DMS153 treated with DMSO at 0.1 percent for 48 hours (cell line): ENCODE data around the gene C22orf31.
"Not testable (repeated sequence)": the region's sequence is repeated elsewhere in the genome, so short reads cannot be mapped to it uniquely, and the experiment has no call there.

ENCODE experiments used
- DNase-seq: peaks from one replicate; lab custom pipeline; 2025; ENCODE audit not compliant: unreplicated experiment; lab: John Stamatoyannopoulos, UW

The C22orf31 gene

DNA sequence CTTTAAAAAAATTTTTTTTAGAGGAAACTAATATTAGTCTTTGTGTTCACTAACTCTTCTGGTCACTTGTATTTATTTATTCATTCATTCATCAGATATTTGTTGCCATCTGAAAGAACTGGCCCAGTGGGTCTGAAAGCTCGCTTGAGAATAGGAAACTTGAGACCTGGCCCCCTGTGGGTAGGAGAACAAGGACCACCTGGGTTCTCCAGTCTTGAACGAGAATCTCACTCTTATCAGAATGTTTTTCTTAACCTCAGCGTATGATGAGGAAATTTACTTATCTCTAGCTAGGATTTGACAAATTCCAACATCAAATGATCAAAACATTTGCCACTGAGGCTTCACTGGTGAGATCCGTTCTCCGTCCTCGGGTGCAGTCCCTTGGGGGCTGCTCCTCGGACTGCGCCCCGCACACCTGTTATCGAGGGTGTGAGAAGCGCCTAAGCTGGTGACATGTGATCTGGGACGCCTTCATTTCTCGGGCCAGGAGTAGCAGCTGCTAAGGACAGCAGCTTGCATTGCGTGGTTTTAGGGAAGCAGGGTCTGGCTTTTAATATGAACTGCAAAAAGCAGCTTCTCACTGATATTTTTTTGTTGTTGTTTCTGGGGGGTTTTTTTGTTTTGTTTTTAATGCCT lies 6.3 kb downstream of the C22orf31 start:
- DNase-seq = no peak

DNA sequence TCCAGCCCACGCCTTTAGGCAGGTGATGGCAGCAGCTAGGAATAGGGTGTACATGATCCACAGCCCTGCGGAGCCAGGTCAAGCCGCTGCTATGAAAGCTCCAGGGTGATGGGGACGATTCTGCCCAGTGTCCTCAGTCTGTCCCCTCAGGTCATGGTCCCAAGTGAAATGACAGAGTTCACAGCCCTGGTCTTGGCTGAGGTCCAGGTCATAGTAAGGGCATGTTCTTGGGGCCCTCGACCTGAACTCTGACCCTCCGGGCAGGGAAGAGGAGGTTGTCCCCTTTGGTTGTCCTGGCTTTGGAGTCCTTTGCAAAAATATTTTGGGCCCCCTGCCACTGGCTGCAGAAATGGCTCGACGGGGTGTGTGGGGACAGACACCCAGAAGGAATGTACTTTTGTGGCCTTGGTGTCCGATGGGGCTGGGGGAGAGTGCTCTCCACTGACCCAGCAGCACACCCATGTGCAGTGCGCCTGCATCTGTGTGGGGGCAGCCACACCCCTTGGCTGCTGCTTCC lies 7.3 kb downstream of the C22orf31 start:
- no peak for DNase-seq

DNA sequence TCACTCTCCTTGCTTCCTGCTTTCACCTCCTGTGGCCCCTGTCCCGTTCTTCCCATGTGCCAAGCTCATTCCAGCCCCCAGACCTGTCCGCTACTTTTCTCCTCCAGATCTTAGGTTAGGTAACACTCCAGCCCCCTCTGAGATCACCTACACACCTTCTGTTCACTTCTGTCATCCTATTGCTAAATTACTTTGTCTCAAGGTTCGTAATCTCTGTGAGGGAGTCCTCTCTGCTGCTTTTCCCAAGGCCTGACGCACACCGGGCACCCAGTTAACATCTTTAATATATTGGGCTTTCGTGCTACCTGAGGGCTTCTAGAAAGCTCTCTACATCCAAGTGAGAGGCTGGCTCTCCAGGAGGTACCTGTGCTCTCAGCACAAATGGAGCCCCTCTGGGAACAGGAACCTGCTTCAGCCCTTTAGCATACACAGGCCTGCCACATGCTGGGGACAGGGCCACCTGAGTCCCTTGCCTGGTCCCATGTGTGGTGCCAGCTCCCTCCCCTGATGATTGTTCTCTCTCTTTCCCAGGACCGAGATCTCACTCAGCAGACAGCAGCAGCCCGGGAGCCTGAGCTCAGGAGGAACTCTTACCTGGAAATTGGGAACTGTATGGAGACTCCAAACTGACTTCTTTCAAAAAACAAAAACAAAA lies 8.5 kb downstream of the C22orf31 start:
- no peak for DNase-seq

GRCh38 chr22:29050457-29050856 lies 11.2 kb downstream of the C22orf31 start:
- DNase-seq = no peak

GRCh38 chr22:29049655-29050263 lies 11.9 kb downstream of the C22orf31 start:
- DNase-seq = peak; percentile 56

- peak; percentile 8 for DNase-seq
These were observed 12.6 kb downstream of the C22orf31 start for GRCh38 chr22:29048822-29049654.

- DNase-seq = no peak
These were observed 16.9 kb downstream of the C22orf31 start for GRCh38 chr22:29044657-29045176.

GRCh38 chr22:29043906-29044575 lies 17.6 kb downstream of the C22orf31 start:
- no peak for DNase-seq

GRCh38 chr22:29041408-29041807 lies 20.2 kb downstream of the C22orf31 start:
- no peak for DNase-seq

DNA sequence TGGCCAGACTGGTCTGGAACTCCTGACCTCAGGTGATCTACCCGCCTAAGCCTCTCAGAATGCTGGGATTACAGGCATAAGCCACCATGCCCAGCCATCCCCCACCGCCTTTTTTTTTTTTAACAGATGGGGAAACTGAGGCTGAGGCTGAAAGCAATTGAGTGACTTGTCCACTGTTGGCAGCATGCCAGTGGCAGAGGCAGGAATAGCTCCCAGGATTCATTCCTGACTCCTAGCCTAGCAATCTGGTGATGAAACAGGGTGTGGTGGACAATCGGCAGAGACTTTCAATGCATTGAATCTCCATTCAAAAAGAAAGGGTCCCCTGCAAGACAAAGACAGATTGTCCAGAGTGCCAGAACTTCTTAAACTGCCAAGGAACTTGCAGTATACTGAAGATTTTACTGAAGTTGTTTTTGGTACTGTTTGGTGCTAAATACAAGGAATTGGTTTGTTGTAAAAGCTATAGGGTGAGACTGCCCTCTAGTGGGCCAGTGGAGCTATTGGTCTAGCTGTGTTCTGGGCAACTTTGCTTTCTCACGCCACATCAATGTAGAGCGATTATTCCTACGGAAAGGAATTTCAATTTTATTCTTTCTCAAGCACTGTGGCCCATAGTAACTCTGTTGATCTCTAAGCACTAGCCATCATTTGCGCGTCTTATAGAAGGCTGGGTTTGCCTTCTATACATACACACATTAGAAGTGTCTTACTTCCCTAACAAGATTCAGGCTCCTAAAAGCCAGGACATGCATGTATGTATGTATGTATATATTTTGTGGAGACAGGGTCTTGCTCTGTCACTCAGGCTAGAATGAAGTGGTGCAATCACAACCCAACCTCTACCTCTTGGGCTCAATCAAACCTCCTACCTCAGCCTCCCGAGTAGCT lies 21.0 kb downstream of the C22orf31 start:
- DNase-seq = peak; percentile 75

- DNase-seq = not testable (repeated sequence)
These were observed 21.9 kb downstream of the C22orf31 start for GRCh38 chr22:29039684-29040083.

DNA sequence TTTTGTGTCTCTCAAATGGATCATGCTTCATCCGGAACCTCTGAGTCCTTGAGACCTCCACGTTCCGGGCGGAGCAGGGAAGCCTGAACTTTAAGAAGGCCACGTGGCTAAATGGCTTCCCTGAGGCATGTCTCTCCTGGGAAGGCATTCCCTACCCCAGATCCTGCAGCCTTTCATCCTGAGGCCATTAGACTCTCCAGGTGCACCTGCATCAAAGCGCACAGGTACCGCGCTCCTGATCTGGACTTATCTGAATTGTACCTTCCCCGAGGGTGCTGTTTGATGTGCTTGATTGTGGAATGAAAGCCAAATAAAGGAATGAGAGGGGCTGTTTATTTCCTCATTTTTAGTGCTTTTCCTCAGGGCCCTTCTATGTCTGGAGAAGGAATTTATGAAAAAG lies 22.5 kb downstream of the C22orf31 start:
- DNase-seq = no peak

GRCh38 chr22:29037340-29037932 lies 24.2 kb downstream of the C22orf31 start:
- peak; percentile 30 for DNase-seq

DNA sequence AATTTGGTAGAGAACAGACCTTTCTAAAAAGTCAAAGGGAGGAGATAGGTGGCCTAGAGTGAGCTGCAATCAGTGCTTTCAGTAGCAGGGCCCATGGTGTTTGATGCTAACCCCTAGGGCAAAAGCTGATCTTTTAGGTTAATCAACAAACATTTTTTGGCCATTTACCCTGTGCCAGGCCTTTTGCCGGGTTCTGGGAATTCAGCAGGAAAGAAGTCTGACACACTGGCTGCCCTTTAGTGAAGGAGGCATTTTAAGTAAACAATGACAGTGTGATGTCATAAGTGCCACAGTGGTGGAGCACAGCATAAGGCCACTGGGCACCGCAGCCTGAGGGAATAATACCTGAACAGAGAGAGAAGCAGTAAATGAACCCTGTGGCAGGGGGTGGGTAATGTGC lies 29.0 kb downstream of the C22orf31 start:
- DNase-seq = peak; percentile 8

GRCh38 chr22:29032014-29032475 lies 29.6 kb downstream of the C22orf31 start:
- DNase-seq = no peak

- no peak for DNase-seq
These were observed 30.2 kb downstream of the C22orf31 start for GRCh38 chr22:29031227-29032011.

GRCh38 chr22:29030618-29031226 lies 30.9 kb downstream of the C22orf31 start:
- peak; percentile 51 for DNase-seq
